Liver (tissue), 9 donors: Measurements from ENCODE around the gene DHRSX. TPM values are rescaled to one million over a fixed set of nuclear protein-coding genes. Genes with fewer than 3 reads are reported as not detected.

ENCODE experiments used
- DNase-seq: peaks from one replicate; pipeline ENCODE4 v3.0.0-alpha.2; 2017; ENCODE audit warnings: low spot score
- H3K27ac ChIP-seq, 2 donors: one replicate each; pipeline ENCODE4 v1.7.0; 2013; ENCODE audit warnings: inconsistent platforms in 2 of 2, low read length in 2 of 2, control low read depth in 1 of 2, low read depth in 1 of 2, mild to moderate bottlenecking in 1 of 2
- H3K27me3 ChIP-seq, 4 donors: one replicate each; pipeline versions ENCODE4 v1.6.1 to v1.7.0; 2013; ENCODE audit warnings: low read length in 3 of 4, inconsistent platforms in 1 of 4, mild to moderate bottlenecking in 1 of 4, moderate library complexity in 1 of 4; ENCODE audit not compliant: control insufficient read depth in 4 of 4, insufficient read depth in 4 of 4
- H3K36me3 ChIP-seq, 4 donors: one replicate each; pipeline versions ENCODE4 v1.6.1 to v1.7.0; 2013; ENCODE audit warnings: low read length in 3 of 4, mild to moderate bottlenecking in 3 of 4, low read depth in 1 of 4, moderate library complexity in 1 of 4; ENCODE audit not compliant: control insufficient read depth in 4 of 4, insufficient read depth in 3 of 4
- H3K4me1 ChIP-seq, 4 donors: one replicate each; pipeline versions ENCODE4 v1.6.1 to v1.7.0; 2013; ENCODE audit warnings: low read length in 3 of 4, mild to moderate bottlenecking in 3 of 4, moderate library complexity in 1 of 4; ENCODE audit not compliant: control insufficient read depth in 4 of 4, insufficient read depth in 4 of 4
- H3K4me3 ChIP-seq, 3 donors: one replicate each; pipeline versions ENCODE4 v1.6.1 to v1.7.0; 2013; ENCODE audit warnings: low read length in 3 of 3, control low read depth in 1 of 3, low read depth in 1 of 3, mild to moderate bottlenecking in 1 of 3
- H3K9ac ChIP-seq, 2 donors: one replicate each; pipeline ENCODE4 v1.7.0; 2013; ENCODE audit warnings: low read length in 2 of 2, mild to moderate bottlenecking in 2 of 2, moderate library complexity in 2 of 2, control low read depth in 1 of 2, low read depth in 1 of 2
- H3K9me3 ChIP-seq, 4 donors: one replicate each; pipeline versions ENCODE4 v1.6.1 to v1.7.0; 2013; ENCODE audit warnings: low read length in 3 of 4; ENCODE audit not compliant: control insufficient read depth in 4 of 4
- ATF3 ChIP-seq: IDR thresholded peaks from 2 replicates; pipeline ENCODE4 v1.6.1; 2016; ENCODE audit warnings: antibody characterized with exemption
- CTCF ChIP-seq: fragments of 150-350 bp; IDR thresholded peaks from 2 replicates; pipeline ENCODE4 v1.5.1; 2017; ENCODE audit warnings: improper control_type of control experiment, low read depth, low read length; ENCODE audit not compliant: missing input control
- EGR1 ChIP-seq, 2 donors: IDR thresholded peaks; 2 replicates each; pipeline ENCODE4 v1.6.1; 2016 to 2018; ENCODE audit warnings: antibody characterized with exemption in 2 of 2, low read depth in 2 of 2
- FOXA1 ChIP-seq: IDR thresholded peaks from 2 replicates; pipeline ENCODE4 v1.6.1; 2016; ENCODE audit warnings: antibody characterized with exemption
- FOXA2 ChIP-seq: IDR thresholded peaks from 2 replicates; pipeline ENCODE4 v1.6.1; 2016; ENCODE audit warnings: antibody characterized with exemption
- HNF4A ChIP-seq, 2 donors: conservative IDR thresholded peaks; 2 replicates each; pipeline ENCODE4 v1.6.1; 2016; ENCODE audit warnings: antibody characterized with exemption in 2 of 2, mild to moderate bottlenecking in 2 of 2
- JUND ChIP-seq, 2 donors: IDR thresholded peaks; 2 replicates each; pipeline ENCODE4 v1.6.1; 2016; ENCODE audit warnings: antibody characterized with exemption in 2 of 2
- MAX ChIP-seq: IDR thresholded peaks from 2 replicates; pipeline ENCODE4 v1.6.1; 2016; ENCODE audit warnings: antibody characterized with exemption
- NR2F2 ChIP-seq: IDR thresholded peaks from 2 replicates; pipeline ENCODE4 v1.6.1; 2016; ENCODE audit warnings: antibody characterized with exemption
- RAD21 ChIP-seq, 2 donors: IDR thresholded peaks; 2 replicates each; pipeline ENCODE4 v1.6.1; 2016; ENCODE audit warnings: antibody characterized with exemption in 2 of 2, mild to moderate bottlenecking in 2 of 2
- REST ChIP-seq: IDR thresholded peaks from 2 replicates; pipeline ENCODE4 v1.6.1; 2016; ENCODE audit warnings: antibody characterized with exemption, mild to moderate bottlenecking
- RXRA ChIP-seq, 2 donors: IDR thresholded peaks; 2 replicates each; pipeline ENCODE4 v1.6.1; 2017 to 2018; ENCODE audit warnings: antibody characterized with exemption in 2 of 2, mild to moderate bottlenecking in 1 of 2
- SP1 ChIP-seq: IDR thresholded peaks from 2 replicates; pipeline ENCODE4 v1.6.1; 2018; ENCODE audit warnings: antibody characterized with exemption, mild to moderate bottlenecking
- WGBS: extraction: QIAGEN DNeasy Blood & Tissue Kit; methylation state at CpG from one replicate; pipeline ENCODE4 v1.1.7; 2013; 5-methylcytosine and 5-hydroxymethylcytosine counted together
- polyA plus RNA-seq, 2 donors: library from polyadenylated mRNA; stranded (reverse) in 1 of 2; unstranded in 1 of 2; fragments of 200-250 nt in 1 of 2; fragments of >200 nt in 1 of 2; fragmentation: Nextera tagmentation in 1 of 2; extraction: Ambion mirVana in 1 of 2; gene quantifications; one replicate each; pipeline versions ENCODE4 v1.2.1 to v1.2.3, GENCODE V29; 2013 to 2015
- total RNA-seq, 2 donors: library from RNA; depleted of rRNA; stranded (reverse); fragments of >200 nt; gene quantifications; one replicate each; pipeline ENCODE4 v1.2.3, GENCODE V29; 2014
- TF ChIP-seq, protein P1 (sequence below): IDR thresholded peaks from 2 replicates; pipeline ENCODE4 v1.6.1; 2016; ENCODE audit warnings: antibody characterized with exemption
- donor health status: healthy.
- donor health status: healthy.
- donor health status: healthy.
- donor health status: healthy.
- donor health status: healthy.

The DHRSX gene
- total and polyA plus RNA-seq, 4 donors = 17.2 to 35.2 (median 23.3) TPM

DNA sequence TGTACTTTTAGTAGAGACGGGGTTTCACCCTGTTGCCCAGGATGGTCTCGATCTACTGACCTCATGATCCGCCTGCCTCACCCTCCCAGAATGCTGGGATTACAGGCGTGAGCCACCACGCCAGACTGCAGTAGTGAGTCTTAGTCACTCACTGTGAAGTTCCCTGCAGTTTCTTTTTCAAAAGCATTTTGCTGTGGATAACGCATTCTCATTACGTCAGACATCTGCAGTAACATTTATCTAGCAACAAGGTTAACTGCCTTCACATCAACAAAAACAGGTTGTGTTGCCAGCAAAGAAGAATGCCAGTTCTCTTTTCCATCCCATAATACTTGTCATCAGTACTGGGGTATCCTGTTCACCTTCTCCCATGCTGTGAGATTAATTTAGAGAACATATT lies 164.6 kb downstream of the DHRSX start (continued):
- no peak for TF ChIP-seq REST

GRCh38 chrX:2334237-2334636 lies 166.5 kb downstream of the DHRSX start:
- DNase-seq = no peak
- H3K4me1 ChIP-seq = no peaks in the 10 kb centered on the region
- no peak for TF ChIP-seq RAD21 (IDR thresholded peaks at IDR 0.05)
- no peak for TF ChIP-seq NR2F2
- TF ChIP-seq HNF4A (conservative IDR thresholded peaks at IDR 0.05) = no peak
- TF ChIP-seq REST = no peak
- TF ChIP-seq CTCF = no peak
- no peak for TF ChIP-seq EGR1 (IDR thresholded peaks at IDR 0.05; ENCODE audit: low read depth in 2 of 2)
- no peak for TF ChIP-seq ATF3
- TF ChIP-seq FOXA1 = no peak
- 92% methylated on average over 9 of the region's 9 CpGs for WGBS
- H3K36me3 ChIP-seq = no peaks in the 10 kb centered on the region
- H3K4me3 ChIP-seq = no peak overlapping the region
- H3K9me3 ChIP-seq = no peaks in the 10 kb centered on the region
- no peaks in the 10 kb centered on the region for H3K27me3 ChIP-seq
- H3K27ac ChIP-seq = no peak overlapping the region
- H3K9ac ChIP-seq = no peak overlapping the region

DNA sequence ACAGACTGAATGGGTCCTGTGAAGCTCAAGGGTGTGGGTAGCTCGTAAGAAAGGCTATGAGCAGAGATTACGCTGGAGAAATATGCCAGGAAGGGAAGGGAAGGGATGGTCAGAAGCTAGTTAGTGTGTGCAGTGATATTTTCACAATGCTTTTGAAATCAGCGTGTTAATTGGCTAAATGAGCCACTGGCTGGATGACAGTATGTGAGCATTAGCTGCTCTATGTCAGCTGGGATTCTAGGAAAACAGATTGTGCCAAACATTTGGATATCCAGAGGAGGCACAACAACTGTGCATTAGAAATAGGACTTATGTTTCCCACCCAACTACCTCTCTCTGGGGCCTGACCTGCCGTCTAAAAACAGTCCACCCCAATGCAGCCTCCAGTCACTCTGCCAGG lies 168.5 kb downstream of the DHRSX start:
- no peak overlapping the region for H3K4me3 ChIP-seq
- H3K4me1 ChIP-seq = no peaks in the 10 kb centered on the region
- no peak for TF ChIP-seq ATF3
- no peak for TF ChIP-seq JUND (IDR thresholded peaks at IDR 0.05)
- TF ChIP-seq HNF4A (conservative IDR thresholded peaks at IDR 0.05) = no peak
- TF ChIP-seq FOXA2 = no peak
- TF ChIP-seq RXRA (IDR thresholded peaks at IDR 0.05) = no peak
- no peak for TF ChIP-seq REST
- no peak for TF ChIP-seq SP1
- TF ChIP-seq MAX = no peak
- TF ChIP-seq, protein P1, sequence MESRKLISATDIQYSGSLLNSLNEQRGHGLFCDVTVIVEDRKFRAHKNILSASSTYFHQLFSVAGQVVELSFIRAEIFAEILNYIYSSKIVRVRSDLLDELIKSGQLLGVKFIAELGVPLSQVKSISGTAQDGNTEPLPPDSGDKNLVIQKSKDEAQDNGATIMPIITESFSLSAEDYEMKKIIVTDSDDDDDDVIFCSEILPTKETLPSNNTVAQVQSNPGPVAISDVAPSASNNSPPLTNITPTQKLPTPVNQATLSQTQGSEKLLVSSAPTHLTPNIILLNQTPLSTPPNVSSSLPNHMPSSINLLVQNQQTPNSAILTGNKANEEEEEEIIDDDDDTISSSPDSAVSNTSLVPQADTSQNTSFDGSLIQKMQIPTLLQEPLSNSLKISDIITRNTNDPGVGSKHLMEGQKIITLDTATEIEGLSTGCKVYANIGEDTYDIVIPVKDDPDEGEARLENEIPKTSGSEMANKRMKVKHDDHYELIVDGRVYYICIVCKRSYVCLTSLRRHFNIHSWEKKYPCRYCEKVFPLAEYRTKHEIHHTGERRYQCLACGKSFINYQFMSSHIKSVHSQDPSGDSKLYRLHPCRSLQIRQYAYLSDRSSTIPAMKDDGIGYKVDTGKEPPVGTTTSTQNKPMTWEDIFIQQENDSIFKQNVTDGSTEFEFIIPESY = no peak
- no peak for TF ChIP-seq RAD21 (IDR thresholded peaks at IDR 0.05)

More for the DNA sequence above, 168.5 kb downstream of the DHRSX start:
- H3K27me3 ChIP-seq = no peaks in the 10 kb centered on the region
- no peak overlapping the region for H3K27ac ChIP-seq
- no peaks in the 10 kb centered on the region for H3K36me3 ChIP-seq
- H3K9ac ChIP-seq = no peak overlapping the region
- no peak for DNase-seq
- WGBS = 88% methylated on average over 4 of the region's 4 CpGs
- H3K9me3 ChIP-seq = no peaks in the 10 kb centered on the region
